Measurements from ENCODE around the gene ARID1B.

GRCh38 chr6:156773935-156774852 is 3.0 kb upstream of the ARID1B start:
- TF ChIP-seq CTCF (IDR thresholded peaks at IDR 0.05) (no peak), POLR2A (IDR thresholded peaks at IDR 0.05) (no peak)
